ENCODE measurements around the gene ALDH4A1.
"Not testable (repeated sequence)": the region's sequence is repeated elsewhere in the genome, so short reads cannot be mapped to it uniquely, and the experiment has no call there.

The ALDH4A1 gene

DNA sequence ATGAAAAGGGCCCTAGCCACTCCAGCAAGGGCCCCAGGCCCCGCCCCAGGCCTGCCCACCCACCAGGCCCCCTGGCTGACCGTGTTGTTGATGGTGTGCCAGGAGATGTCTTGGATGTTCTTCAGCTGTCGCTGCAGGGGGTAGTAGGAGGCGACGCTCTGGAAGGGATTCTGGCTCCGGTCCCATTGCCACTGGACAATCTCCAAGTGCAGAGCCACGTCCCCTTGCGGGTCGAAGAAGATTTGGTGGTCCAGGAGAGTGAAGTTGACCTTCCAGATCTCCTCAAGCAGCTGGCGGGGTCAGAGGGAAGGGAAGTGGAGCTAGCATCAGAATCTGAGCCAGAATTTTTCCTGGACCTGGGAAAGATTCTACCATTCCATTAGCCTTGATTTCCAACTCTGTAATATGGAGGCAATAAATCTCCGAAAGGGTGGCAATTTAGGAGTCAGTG, 53.1 kb downstream of the ALDH4A1 start:
- no peak for DNase-seq

DNA sequence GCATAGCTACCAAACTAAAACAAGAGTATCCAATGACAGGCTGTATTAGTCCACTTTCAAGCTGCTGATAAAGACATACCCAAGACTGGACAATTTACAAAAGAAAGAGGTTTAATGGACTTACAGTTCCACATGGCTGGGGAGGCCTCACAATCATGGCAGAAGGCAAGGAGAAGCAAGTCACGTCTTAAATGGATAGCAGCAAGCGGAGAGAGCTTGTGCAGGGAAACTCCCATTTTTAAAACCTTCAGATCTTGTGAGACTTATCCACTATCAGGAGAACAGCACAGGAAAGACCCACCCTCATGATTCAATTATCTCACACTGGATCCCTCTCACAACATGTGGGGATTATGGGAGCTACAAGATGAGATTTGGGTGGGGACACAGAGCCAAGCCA, 54.6 kb downstream of the ALDH4A1 start:
- DNase-seq = not testable (repeated sequence)

DNA sequence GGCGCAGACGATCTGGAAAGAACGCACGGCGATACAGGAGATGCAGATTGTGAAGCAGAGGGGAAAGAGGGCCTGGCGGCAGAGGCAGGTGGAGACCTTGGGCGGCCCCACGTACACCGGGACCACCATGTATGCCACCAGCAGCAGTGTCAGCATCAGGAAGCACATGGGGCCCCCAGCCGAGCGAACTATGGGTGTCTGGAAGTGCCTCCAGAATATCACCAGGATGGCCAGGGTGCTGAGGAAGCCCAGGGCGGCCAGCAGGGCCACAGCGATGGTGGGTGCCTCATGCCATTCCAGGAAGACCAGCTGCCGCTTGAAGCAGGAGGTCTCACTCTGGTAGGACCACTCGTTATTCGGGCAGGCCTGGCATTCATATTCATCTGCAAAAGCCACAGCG, 62.2 kb downstream of the ALDH4A1 start:
- DNase-seq = no peak

DNA sequence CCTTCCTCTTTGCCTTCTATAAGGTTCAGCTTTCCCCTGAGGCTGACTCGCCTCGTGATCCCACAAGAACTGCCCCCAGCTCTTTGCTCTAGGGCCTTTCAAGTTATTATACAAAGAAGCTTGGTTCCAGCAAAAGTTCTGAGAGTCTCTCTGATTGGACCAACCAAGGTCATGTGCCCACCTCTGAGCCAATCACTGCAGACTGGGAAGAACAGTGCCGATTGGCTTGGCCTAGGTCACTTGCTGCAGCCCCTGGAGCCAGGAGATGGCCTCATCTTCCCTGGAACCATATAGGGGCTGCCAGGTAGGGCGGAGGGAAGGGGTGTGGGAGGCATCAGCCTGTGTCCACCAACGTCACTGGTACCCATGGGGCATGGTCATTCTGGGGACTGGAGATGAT, 65.7 kb downstream of the ALDH4A1 start:
- DNase-seq = no peak

DNA sequence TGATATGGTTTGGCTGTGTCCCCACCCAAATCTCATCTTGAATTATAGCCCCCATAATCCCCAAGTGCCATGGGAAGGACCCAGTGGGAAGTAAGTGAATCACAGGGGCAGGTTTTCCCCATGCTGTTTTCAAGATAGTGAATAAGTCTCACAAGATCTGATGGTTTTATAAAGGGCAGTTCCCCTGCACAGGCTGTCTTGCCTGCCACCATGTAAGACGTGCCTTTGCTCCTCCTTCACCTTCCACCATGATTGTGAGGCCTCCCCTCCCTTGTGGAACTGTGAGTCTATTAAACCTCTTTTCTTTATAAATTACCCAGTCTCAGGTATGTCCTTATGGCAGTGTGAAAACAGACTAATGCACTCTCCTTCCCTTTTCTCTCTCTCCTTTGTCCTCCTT, 70.0 kb downstream of the ALDH4A1 start:
- not testable (repeated sequence) for DNase-seq

DNA sequence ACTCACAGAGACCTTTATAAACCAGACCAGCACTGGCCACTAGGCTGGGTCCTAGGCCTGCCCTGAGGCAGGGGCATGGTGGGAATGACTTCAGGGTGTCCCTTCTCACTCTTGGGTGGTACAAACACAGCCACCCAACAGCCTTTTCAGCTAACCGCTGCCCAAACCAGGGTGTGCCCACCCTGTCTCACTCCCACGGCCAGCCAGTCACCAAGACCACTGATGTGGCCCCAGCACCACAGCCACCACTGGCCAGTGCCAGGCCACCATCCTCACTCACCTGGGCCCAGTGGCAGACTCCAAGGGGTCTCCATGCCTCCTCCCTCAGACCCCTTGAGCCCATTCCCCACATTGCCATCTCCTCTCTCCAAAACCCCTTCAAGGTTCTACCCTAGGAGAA, 70.7 kb downstream of the ALDH4A1 start:
- DNase-seq = no peak

DNA sequence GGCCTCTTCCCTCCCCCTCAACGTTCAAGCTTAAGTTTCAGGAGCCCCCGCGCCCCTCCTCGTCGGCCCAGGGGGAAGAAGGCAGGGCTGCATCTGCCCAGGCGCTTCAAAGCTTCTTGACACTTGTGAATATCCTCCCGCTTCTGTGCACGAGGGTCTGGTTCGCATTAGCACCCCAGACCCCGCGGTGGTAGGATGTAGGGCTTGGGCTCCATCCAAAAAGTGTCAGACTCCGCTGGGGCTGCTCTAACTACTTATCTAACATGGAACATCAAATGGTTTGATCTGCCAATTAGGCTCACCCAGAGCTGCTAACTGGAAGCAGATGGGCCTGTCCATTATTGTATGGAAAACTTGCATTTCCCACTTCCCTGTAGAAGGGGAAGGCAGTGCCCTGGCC, 71.8 kb downstream of the ALDH4A1 start:
- DNase-seq = no peak

DNA sequence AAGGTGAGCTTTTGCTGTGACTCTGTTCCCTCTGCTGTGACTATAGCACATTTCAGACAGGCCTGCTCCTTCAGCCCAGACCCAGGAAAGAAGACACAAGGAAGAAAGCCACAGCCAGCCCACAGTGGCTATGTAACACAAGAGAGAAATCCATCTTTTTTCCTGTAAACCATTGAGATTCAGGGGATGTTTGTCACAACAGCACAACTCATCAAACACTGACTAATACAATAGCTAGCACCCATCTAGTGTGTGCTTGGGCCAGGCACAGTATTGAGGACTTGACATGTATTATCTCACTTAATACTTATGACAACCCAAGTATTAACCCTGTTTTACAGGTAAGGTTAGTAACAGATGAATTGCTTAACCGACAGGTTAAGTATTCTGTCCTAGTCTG, 72.7 kb downstream of the ALDH4A1 start:
- DNase-seq = no peak

DNA sequence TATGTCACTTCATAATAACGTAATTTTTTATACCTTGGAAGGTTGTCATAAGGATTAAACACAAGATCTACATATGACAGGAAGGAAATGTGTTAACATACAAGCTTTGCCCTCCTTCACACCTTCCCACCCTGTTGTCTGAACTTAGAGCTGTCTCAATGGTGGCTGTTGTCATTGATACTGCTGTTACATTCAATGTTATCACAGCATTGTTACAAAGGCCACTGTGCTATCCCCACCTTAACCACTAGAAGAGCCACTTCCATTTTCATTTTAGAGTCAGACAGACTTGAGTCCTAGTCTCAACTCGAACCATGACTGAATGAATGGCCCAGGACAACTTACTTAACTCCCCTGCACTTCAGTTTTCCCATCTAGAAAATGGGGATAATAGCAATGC, 74.1 kb downstream of the ALDH4A1 start:
- DNase-seq = no peak

DNA sequence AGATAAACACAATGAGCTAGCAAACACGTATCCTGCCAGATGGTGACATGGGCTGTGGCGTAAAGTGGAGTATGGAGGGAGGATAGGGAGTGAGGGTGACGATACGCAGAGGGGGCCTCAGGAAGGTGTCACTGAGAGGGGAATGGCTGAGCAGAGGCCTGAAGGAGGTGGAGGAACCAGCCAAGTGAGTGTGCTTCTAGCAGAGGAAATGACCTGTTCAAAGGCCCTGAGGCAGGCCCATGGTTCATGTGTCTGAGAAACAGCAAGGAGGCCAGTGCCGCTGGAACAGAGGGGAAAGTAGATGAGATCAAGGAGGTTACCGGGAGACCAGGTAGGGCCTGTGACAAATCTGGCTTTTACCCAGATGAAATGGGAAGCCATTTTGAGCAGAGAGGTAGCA, 78.9 kb downstream of the ALDH4A1 start:
- DNase-seq = no peak
